GDM1 (cell line): ENCODE results near the gene YKT6.
A peak's percentile ranks its signal among the peaks of the same experiment; 100 is the strongest.
"Not testable (repeated sequence)": the region's sequence is repeated elsewhere in the genome, so short reads cannot be mapped to it uniquely, and the experiment has no call there.

Experiments used
- DNase-seq: peaks from one replicate; lab custom pipeline; 2025; lab: John Stamatoyannopoulos, UW

The YKT6 gene

GRCh38 chr7:44193011-44193802, 7.6 kb upstream of the YKT6 start:
- DNase-seq = no peak

GRCh38 chr7:44194069-44194468, 6.7 kb upstream of the YKT6 start:
- no peak for DNase-seq

- no peak for DNase-seq
Observed at GRCh38 chr7:44194562-44195145, 6.1 kb upstream of the YKT6 start.

GRCh38 chr7:44195889-44196288, 4.9 kb upstream of the YKT6 start:
- DNase-seq = no peak

GRCh38 chr7:44196450-44196872, 4.3 kb upstream of the YKT6 start:
- DNase-seq = peak; percentile 62

GRCh38 chr7:44197474-44197873, 3.3 kb upstream of the YKT6 start:
- DNase-seq = no peak

- not testable (repeated sequence) for DNase-seq
Observed at GRCh38 chr7:44200163-44200562, 615 bp upstream of the YKT6 start.

GRCh38 chr7:44201813-44202212, 1.0 kb downstream of the YKT6 start:
- no peak for DNase-seq

- DNase-seq = no peak
Observed at GRCh38 chr7:44206008-44206407, 5.2 kb downstream of the YKT6 start.

- no peak for DNase-seq
Observed at GRCh38 chr7:44208085-44208484, 7.3 kb downstream of the YKT6 start.

GRCh38 chr7:44210107-44210506, 9.3 kb downstream of the YKT6 start:
- no peak for DNase-seq

- no peak for DNase-seq
Observed at GRCh38 chr7:44211126-44211675, 10.4 kb downstream of the YKT6 start.

- no peak for DNase-seq
Observed at GRCh38 chr7:44212018-44212417, 11.2 kb downstream of the YKT6 start.

GRCh38 chr7:44212581-44213184, 11.9 kb downstream of the YKT6 start:
- DNase-seq = no peak

- DNase-seq = no peak
Observed at GRCh38 chr7:44213206-44213876, 12.6 kb downstream of the YKT6 start.

- DNase-seq = no peak
Observed at GRCh38 chr7:44213877-44214388, 13.2 kb downstream of the YKT6 start.

GRCh38 chr7:44215531-44215930, 14.8 kb downstream of the YKT6 start:
- no peak for DNase-seq

GRCh38 chr7:44216019-44216418, 15.2 kb downstream of the YKT6 start:
- DNase-seq = no peak

GRCh38 chr7:44216521-44217222, 15.9 kb downstream of the YKT6 start:
- no peak for DNase-seq

GRCh38 chr7:44217223-44217714, 16.5 kb downstream of the YKT6 start:
- DNase-seq = no peak

- DNase-seq = no peak
Observed at GRCh38 chr7:44217852-44218402, 17.1 kb downstream of the YKT6 start.
